A549 (cell line): ENCODE measurements around the gene EID2.

Experiments
- CBX8 ChIP-seq: fragments of 200-600 bp; sonication (generic); IDR thresholded peaks from 2 replicates; pipeline ENCODE4 v1.6.1; 2016
- FOSL2 ChIP-seq, 2 experiments: fragments of 450-650 bp in 1 of 2; fragments of >200 bp in 1 of 2; sonication (Bioruptor Twin) in 1 of 2; formaldehyde crosslinking; IDR thresholded peaks; 2 replicates each; pipeline versions ENCODE4 v1.5.0 to v1.6.1; 2016 to 2020; ENCODE audit warnings: mild to moderate bottlenecking in 1 of 2, moderate library complexity in 1 of 2
- HOXA7 ChIP-seq: fragments of 250-450 bp; sonication (Bioruptor Pico); IDR thresholded peaks from 2 replicates; pipeline ENCODE4 v1.5.0; 2020; ENCODE audit warnings: mild to moderate bottlenecking, moderate library complexity
- JUNB ChIP-seq: fragments of >200 bp; sonication (Bioruptor Twin); formaldehyde crosslinking; IDR thresholded peaks from 2 replicates; pipeline ENCODE4 v1.6.1; 2016
- MYC ChIP-seq: IDR thresholded peaks from 2 replicates; pipeline ENCODE4 v1.6.1; 2012; ENCODE audit warnings: mild to moderate bottlenecking, inconsistent platforms, low read length, improper control_type of control experiment, borderline replicate concordance
- NR3C1 ChIP-seq: fragments of >200 bp; sonication (Bioruptor Twin); formaldehyde crosslinking; IDR thresholded peaks from 3 replicates; pipeline ENCODE4 v1.6.1; 2017
- POLR2A ChIP-seq: IDR thresholded peaks from 2 replicates; pipeline ENCODE4 v1.6.1; 2012; ENCODE audit warnings: mild to moderate bottlenecking, low read length
- POLR2AphosphoS2 ChIP-seq: conservative IDR thresholded peaks from 2 replicates; pipeline ENCODE4 v1.6.1; 2012; ENCODE audit warnings: low read length, improper control_type of control experiment, inconsistent platforms
- SMC3 ChIP-seq: fragments of >200 bp; sonication (Bioruptor Twin); formaldehyde crosslinking; IDR thresholded peaks from 3 replicates; pipeline ENCODE4 v1.6.1; 2018; ENCODE audit warnings: inconsistent platforms
- ZFP36 ChIP-seq: fragments of 450-650 bp; IDR thresholded peaks from 2 replicates; pipeline ENCODE4 v1.6.1; 2014; ENCODE audit warnings: borderline replicate concordance; ENCODE audit not compliant: partially characterized antibody
- TF ChIP-seq, protein P1 (sequence below): fragments of 250-450 bp; sonication (Bioruptor Pico); IDR thresholded peaks from 2 replicates; pipeline ENCODE4 v1.5.0; 2021; ENCODE audit warnings: mild to moderate bottlenecking, moderate library complexity, borderline replicate concordance
- TF ChIP-seq, protein P2 (sequence below): fragments of >200 bp; sonication (Bioruptor Twin); formaldehyde crosslinking; IDR thresholded peaks from 3 replicates; pipeline ENCODE4 v1.5.1; 2016
- TF ChIP-seq, protein P3 (sequence below): IDR thresholded peaks from 2 replicates; pipeline ENCODE4 v1.6.1; 2012

DNA sequence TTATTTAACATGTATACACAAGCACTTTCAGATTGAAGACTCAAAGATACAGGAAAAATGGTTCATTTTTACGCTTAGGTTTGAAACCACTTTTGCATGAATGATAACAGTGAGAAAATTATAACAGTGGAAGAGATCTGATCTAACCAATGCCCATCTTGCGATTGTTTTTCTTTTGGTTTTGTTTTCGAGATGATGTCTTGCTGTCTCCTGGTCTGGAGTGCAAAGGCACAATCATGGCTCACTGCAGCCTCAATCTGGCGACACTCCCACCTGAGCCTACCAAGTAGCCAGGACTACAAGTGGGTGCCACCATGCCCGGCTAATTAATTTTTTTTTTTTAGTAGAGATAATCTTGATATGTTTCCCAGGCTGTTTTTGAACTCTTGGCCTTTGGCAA lies 10.2 kb upstream of the EID2 start:
- TF ChIP-seq CBX8 (no peak), POLR2A (no peak), ZFP36 (no peak), POLR2AphosphoS2 (no peak), FOSL2 (IDR thresholded peaks at IDR 0.05) (no peak), FOSL2 (CRISPR knock-in tag; IDR thresholded peaks at IDR 0.05) (no peak), MYC (no peak), NR3C1 (no peak), HOXA7 (CRISPR knock-in tag) (no peak), JUNB (no peak), SMC3 (no peak)
- TF ChIP-seq, protein P1, sequence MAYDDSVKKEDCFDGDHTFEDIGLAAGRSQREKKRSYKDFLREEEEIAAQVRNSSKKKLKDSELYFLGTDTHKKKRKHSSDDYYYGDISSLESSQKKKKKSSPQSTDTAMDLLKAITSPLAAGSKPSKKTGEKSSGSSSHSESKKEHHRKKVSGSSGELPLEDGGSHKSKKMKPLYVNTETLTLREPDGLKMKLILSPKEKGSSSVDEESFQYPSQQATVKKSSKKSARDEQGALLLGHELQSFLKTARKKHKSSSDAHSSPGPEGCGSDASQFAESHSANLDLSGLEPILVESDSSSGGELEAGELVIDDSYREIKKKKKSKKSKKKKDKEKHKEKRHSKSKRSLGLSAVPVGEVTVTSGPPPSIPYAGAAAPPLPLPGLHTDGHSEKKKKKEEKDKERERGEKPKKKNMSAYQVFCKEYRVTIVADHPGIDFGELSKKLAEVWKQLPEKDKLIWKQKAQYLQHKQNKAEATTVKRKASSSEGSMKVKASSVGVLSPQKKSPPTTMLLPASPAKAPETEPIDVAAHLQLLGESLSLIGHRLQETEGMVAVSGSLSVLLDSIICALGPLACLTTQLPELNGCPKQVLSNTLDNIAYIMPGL (CRISPR knock-in tag) = no peak
- TF ChIP-seq, protein P2, sequence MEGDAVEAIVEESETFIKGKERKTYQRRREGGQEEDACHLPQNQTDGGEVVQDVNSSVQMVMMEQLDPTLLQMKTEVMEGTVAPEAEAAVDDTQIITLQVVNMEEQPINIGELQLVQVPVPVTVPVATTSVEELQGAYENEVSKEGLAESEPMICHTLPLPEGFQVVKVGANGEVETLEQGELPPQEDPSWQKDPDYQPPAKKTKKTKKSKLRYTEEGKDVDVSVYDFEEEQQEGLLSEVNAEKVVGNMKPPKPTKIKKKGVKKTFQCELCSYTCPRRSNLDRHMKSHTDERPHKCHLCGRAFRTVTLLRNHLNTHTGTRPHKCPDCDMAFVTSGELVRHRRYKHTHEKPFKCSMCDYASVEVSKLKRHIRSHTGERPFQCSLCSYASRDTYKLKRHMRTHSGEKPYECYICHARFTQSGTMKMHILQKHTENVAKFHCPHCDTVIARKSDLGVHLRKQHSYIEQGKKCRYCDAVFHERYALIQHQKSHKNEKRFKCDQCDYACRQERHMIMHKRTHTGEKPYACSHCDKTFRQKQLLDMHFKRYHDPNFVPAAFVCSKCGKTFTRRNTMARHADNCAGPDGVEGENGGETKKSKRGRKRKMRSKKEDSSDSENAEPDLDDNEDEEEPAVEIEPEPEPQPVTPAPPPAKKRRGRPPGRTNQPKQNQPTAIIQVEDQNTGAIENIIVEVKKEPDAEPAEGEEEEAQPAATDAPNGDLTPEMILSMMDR = no peak
- TF ChIP-seq, protein P3, sequence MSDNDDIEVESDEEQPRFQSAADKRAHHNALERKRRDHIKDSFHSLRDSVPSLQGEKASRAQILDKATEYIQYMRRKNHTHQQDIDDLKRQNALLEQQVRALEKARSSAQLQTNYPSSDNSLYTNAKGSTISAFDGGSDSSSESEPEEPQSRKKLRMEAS = no peak
